H1 (cell line): Measurements from ENCODE around the gene SCIMP. TPM values are rescaled to one million over a fixed set of nuclear protein-coding genes. Genes with fewer than 3 reads are reported as not detected.

Source experiments
- ASH2L ChIP-seq: fragments of 200-600, 300-600 bp; sonication (generic); IDR thresholded peaks from one replicate; pipeline ENCODE4 v1.7.1; 2017; ENCODE audit warnings: low read length
- CREB1 ChIP-seq: IDR thresholded peaks from 2 replicates; pipeline ENCODE4 v1.6.1; 2012; ENCODE audit warnings: inconsistent platforms
- EZH2 ChIP-seq: fragments of 200-600 bp; sonication (generic); IDR thresholded peaks from 2 replicates; pipeline ENCODE4 v1.7.1; 2012; ENCODE audit warnings: low read depth, mild to moderate bottlenecking, moderate library complexity, low read length, inconsistent platforms; ENCODE audit not compliant: severe bottlenecking
- KDM5A ChIP-seq: fragments of 200-600 bp; IDR thresholded peaks from 2 replicates; pipeline ENCODE4 v1.7.1; 2012; ENCODE audit warnings: mild to moderate bottlenecking, low read length, inconsistent platforms, mixed read lengths
- MAFK ChIP-seq: IDR thresholded peaks from 2 replicates; pipeline ENCODE4 v1.6.1; 2012; ENCODE audit warnings: low read depth, mild to moderate bottlenecking, improper control_type of control experiment, low read length
- PHF8 ChIP-seq: fragments of 200-600 bp; sonication (generic); conservative IDR thresholded peaks from 2 replicates; pipeline ENCODE4 v1.7.1; 2012; ENCODE audit warnings: low read depth, mild to moderate bottlenecking, inconsistent platforms, low read length, moderate library complexity
- POU5F1 ChIP-seq: IDR thresholded peaks from 2 replicates; pipeline ENCODE4 v1.6.1; 2011; ENCODE audit warnings: low read depth, mild to moderate bottlenecking, low read length, moderate library complexity
- RNF2 ChIP-seq: fragments of 200-900, 300-1000 bp; sonication (generic); IDR thresholded peaks from 2 replicates; pipeline ENCODE4 v1.7.1; 2016; ENCODE audit warnings: borderline replicate concordance, low read depth, mild to moderate bottlenecking, antibody characterized with exemption, low read length; ENCODE audit not compliant: poor library complexity, severe bottlenecking; ENCODE audit errors: missing control alignments
- ZNF274 ChIP-seq: IDR thresholded peaks from 2 replicates; pipeline ENCODE4 v1.7.0; 2012; ENCODE audit warnings: low read length, borderline replicate concordance; ENCODE audit errors: extremely low read depth
- polyA plus RNA-seq, 7 experiments: library from polyadenylated mRNA; depleted of rRNA in 3 of 7; stranded (reverse) in 5 of 7; unstranded in 2 of 7; fragments of >200 nt in 5 of 7; fragments of 200-250 nt in 2 of 7; gene quantifications; 1 replicate in 5 of 7; 2 replicates in 1 of 7; 4 replicates in 1 of 7; pipeline versions ENCODE4 v1.2.1 to v1.2.3, GENCODE V29; 2011 to 2013; ENCODE audit warnings: missing spikeins in 2 of 7, mixed read lengths in 2 of 7
- total RNA-seq: library from RNA; stranded (reverse); fragmentation: NEBNext Ultra II Directional; extraction: Animal tissue kit (Norgen Biotek cat#: 25700); gene quantifications from 2 replicates; pipeline ENCODE4 v1.2.1, GENCODE V29; 2021

The SCIMP gene
- total and polyA plus RNA-seq, 2 of the 8 experiments (the other 6 are each of a cell fraction or from before 2014, with no cell fraction given) = not detected

DNA sequence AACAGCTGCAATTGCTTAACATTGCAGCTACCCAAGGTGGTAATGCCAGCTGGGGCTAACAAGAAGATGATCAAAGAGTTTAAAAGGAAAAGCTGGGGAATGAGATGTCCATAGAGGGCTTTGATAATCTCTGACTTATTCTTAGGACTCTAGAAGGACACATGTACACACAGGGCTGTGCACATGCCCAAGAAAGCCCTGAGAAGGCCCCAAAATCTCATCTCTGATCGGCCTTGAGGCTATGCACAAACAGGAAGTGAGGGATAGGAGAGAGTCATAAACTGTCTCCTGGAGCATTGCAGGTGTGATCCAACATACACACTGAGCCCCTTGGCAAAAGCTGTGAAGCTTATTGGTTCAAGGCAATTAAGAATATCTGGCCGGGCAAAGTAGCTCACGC, 30.2 kb upstream of the SCIMP start (continued):
- TF ChIP-seq CREB1 = no peak
- TF ChIP-seq ASH2L = no peak
- TF ChIP-seq POU5F1 = no peak
- TF ChIP-seq RNF2 = no peak
- TF ChIP-seq MAFK = no peak
- TF ChIP-seq PHF8 = no peak
- TF ChIP-seq EZH2 = no peak
- no peak for TF ChIP-seq KDM5A
- no peak for TF ChIP-seq ZNF274
